ENCODE data around the gene ZNF609.
"Not testable (repeated sequence)": the region's sequence is repeated elsewhere in the genome, so short reads cannot be mapped to it uniquely, and the experiment has no call there.

The ZNF609 gene

GRCh38 chr15:64583519-64583918 is 123.1 kb downstream of the ZNF609 start:
- no peak for DNase-seq (ENCODE audit: low read depth)

GRCh38 chr15:64583983-64584382 is 123.6 kb downstream of the ZNF609 start:
- DNase-seq (ENCODE audit: low read depth): no peak

GRCh38 chr15:64586259-64586870 is 126.0 kb downstream of the ZNF609 start:
- no peak for DNase-seq (ENCODE audit: low read depth)

GRCh38 chr15:64586984-64587383 is 126.6 kb downstream of the ZNF609 start:
- no peak for DNase-seq (ENCODE audit: low read depth)

GRCh38 chr15:64589435-64590084 is 129.2 kb downstream of the ZNF609 start:
- DNase-seq (ENCODE audit: low read depth): no peak

GRCh38 chr15:64592845-64593244 is 132.5 kb downstream of the ZNF609 start:
- DNase-seq (ENCODE audit: low read depth): not testable (repeated sequence)

GRCh38 chr15:64596701-64597476 is 136.5 kb downstream of the ZNF609 start:
- DNase-seq (ENCODE audit: low read depth): peak; percentile 84

- no peak for DNase-seq (ENCODE audit: low read depth)
These were observed 137.1 kb downstream of the ZNF609 start for GRCh38 chr15:64597477-64597822.

GRCh38 chr15:64599226-64599625 is 138.8 kb downstream of the ZNF609 start:
- DNase-seq (ENCODE audit: low read depth): no peak

GRCh38 chr15:64599716-64600115 is 139.3 kb downstream of the ZNF609 start:
- DNase-seq (ENCODE audit: low read depth): peak; percentile 35

GRCh38 chr15:64600794-64601193 is 140.4 kb downstream of the ZNF609 start:
- DNase-seq (ENCODE audit: low read depth): no peak

- no peak for DNase-seq (ENCODE audit: low read depth)
These were observed 143.9 kb downstream of the ZNF609 start for GRCh38 chr15:64604319-64604718.

GRCh38 chr15:64607416-64607815 is 147.0 kb downstream of the ZNF609 start:
- not testable (repeated sequence) for DNase-seq (ENCODE audit: low read depth)

- peak; percentile 50 for DNase-seq (ENCODE audit: low read depth)
These were observed 150.0 kb downstream of the ZNF609 start for GRCh38 chr15:64610257-64610919.

GRCh38 chr15:64611085-64611725 is 150.8 kb downstream of the ZNF609 start:
- no peak for DNase-seq (ENCODE audit: low read depth)

- no peak for DNase-seq (ENCODE audit: low read depth)
These were observed 154.1 kb downstream of the ZNF609 start for GRCh38 chr15:64614519-64614918.

GRCh38 chr15:64617727-64618126 is 157.3 kb downstream of the ZNF609 start:
- DNase-seq (ENCODE audit: low read depth): no peak

- no peak for DNase-seq (ENCODE audit: low read depth)
These were observed 157.8 kb downstream of the ZNF609 start for GRCh38 chr15:64618138-64618537.

GRCh38 chr15:64618540-64618939 is 158.2 kb downstream of the ZNF609 start:
- no peak for DNase-seq (ENCODE audit: low read depth)

- peak; percentile 70 for DNase-seq (ENCODE audit: low read depth)
These were observed 159.8 kb downstream of the ZNF609 start for GRCh38 chr15:64619880-64620839.

- no peak for DNase-seq (ENCODE audit: low read depth)
These were observed 160.7 kb downstream of the ZNF609 start for GRCh38 chr15:64621056-64621455.
